Sigmoid colon (tissue), 4 donors: ENCODE data around the gene HTD2.

Source experiments
- POLR2A ChIP-seq, 2 donors: fragments of 450-650 bp; IDR thresholded peaks; one replicate each; pipeline ENCODE4 v1.6.1; 2016; ENCODE audit warnings: antibody characterized with exemption in 2 of 2, mild to moderate bottlenecking in 2 of 2, moderate library complexity in 2 of 2
- POLR2AphosphoS5 ChIP-seq, 4 donors: sonication (generic); formaldehyde crosslinking; IDR thresholded peaks; one replicate each; pipeline ENCODE4 v1.6.1; 2017; ENCODE audit warnings: antibody characterized with exemption in 4 of 4
- TF ChIP-seq, protein P1 (sequence below), 4 experiments: fragments of 450-650 bp in 3 of 4; fragments of 200-600 bp in 1 of 4; IDR thresholded peaks; one replicate each; pipeline ENCODE4 v1.5.1; 2016 to 2019; ENCODE audit warnings: antibody characterized with exemption in 4 of 4, mild to moderate bottlenecking in 3 of 4, moderate library complexity in 2 of 4

DNA sequence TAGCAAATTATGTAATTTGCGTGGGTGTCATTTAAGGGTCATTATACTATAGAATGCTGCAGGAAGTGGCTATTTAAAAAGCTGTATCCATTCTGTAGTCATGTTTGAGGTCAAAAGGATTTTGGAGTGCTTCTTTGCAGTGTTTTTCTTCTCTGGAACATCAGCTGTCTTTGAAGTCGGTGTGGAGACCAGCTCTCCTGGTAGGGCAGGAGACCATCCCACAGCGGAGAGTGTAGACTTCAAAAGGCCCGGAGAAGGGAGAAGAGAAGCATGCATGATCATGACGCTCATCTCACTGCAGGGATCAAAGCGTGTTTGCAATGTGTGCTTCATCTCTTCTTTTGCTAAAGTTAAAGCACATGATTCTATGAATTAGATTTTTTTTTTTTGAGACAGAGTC, 46.3 kb downstream of the HTD2 start:
- TF ChIP-seq, protein P1, sequence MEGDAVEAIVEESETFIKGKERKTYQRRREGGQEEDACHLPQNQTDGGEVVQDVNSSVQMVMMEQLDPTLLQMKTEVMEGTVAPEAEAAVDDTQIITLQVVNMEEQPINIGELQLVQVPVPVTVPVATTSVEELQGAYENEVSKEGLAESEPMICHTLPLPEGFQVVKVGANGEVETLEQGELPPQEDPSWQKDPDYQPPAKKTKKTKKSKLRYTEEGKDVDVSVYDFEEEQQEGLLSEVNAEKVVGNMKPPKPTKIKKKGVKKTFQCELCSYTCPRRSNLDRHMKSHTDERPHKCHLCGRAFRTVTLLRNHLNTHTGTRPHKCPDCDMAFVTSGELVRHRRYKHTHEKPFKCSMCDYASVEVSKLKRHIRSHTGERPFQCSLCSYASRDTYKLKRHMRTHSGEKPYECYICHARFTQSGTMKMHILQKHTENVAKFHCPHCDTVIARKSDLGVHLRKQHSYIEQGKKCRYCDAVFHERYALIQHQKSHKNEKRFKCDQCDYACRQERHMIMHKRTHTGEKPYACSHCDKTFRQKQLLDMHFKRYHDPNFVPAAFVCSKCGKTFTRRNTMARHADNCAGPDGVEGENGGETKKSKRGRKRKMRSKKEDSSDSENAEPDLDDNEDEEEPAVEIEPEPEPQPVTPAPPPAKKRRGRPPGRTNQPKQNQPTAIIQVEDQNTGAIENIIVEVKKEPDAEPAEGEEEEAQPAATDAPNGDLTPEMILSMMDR (IDR thresholded peaks at IDR 0.05): no peak
- TF ChIP-seq POLR2AphosphoS5 (IDR thresholded peaks at IDR 0.05) (no peak), POLR2A (IDR thresholded peaks at IDR 0.05) (no peak)
